IPS-18a (cell line): ENCODE data around the gene GRAP.
"Not testable (repeated sequence)": the region's sequence is repeated elsewhere in the genome, so short reads cannot be mapped to it uniquely, and the experiment has no call there.

Experiments used
- H3K27ac ChIP-seq: one replicate; pipeline ENCODE4 v1.5.1; 2013; ENCODE audit warnings: low read length
- H3K27me3 ChIP-seq: one replicate; pipeline ENCODE4 v1.6.1; 2013; ENCODE audit warnings: mild to moderate bottlenecking, low read length; ENCODE audit not compliant: control insufficient read depth, insufficient read depth
- H3K36me3 ChIP-seq: one replicate; pipeline ENCODE4 v1.6.1; 2013; ENCODE audit warnings: low read depth, low read length; ENCODE audit not compliant: control insufficient read depth
- H3K4me1 ChIP-seq: one replicate; pipeline ENCODE4 v1.6.1; 2013; ENCODE audit warnings: low read depth, low read length; ENCODE audit not compliant: control insufficient read depth
- H3K4me3 ChIP-seq: one replicate; pipeline ENCODE4 v1.5.1; 2013; ENCODE audit warnings: low read length
- H3K9ac ChIP-seq: one replicate; pipeline ENCODE4 v1.6.1; 2013; ENCODE audit warnings: mild to moderate bottlenecking, low read length, moderate library complexity
- H3K9me3 ChIP-seq: one replicate; pipeline ENCODE4 v1.6.1; 2013; ENCODE audit warnings: low read depth, low read length; ENCODE audit not compliant: control insufficient read depth

GRAP gene

DNA sequence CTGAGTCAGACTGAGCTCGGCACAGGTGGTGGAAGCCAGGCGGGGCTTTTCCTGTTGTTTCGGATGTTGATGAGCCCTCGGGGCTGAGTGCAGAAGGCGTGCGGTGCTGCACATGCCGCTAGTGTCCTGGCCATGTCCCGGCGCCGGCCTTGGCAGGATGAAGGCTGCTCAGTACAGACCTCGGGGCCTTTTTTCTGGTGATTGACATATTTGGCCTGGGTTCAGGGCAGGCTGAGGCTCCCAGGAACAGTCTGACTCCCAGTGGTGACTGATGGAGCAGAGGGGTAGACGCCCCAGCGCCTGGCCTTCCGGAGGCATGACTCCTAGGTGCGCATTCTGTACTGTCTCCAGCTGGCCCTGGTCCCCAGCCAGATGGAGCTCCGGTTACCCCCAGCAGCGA, 8.8 kb downstream of the GRAP start:
- not testable (repeated sequence) for H3K27ac ChIP-seq, H3K36me3 ChIP-seq, H3K4me1 ChIP-seq, H3K4me3 ChIP-seq, H3K9me3 ChIP-seq, H3K27me3 ChIP-seq, H3K9ac ChIP-seq

DNA sequence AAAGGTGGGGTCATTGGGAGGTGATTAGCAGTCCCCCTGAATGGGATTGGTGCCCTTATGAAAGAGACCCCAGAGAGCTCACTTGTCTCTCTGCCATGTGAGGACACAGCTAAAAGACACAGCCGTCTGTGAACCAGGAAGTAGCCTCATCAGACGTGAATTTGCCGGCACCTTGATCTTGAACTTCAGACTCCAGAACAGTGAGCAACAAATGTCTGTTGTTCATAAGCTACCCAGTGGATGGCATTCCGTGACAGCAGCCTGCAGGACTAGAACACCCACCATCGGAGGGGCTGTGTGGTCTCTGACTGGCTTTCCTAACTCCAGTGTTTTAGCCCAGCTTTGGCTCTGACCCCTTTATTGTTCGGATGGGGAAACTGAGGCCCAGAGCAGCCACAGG, 9.2 kb downstream of the GRAP start:
- H3K9ac ChIP-seq, H3K27me3 ChIP-seq, H3K4me1 ChIP-seq, H3K4me3 ChIP-seq, H3K9me3 ChIP-seq, H3K36me3 ChIP-seq, H3K27ac ChIP-seq: not testable (repeated sequence)

DNA sequence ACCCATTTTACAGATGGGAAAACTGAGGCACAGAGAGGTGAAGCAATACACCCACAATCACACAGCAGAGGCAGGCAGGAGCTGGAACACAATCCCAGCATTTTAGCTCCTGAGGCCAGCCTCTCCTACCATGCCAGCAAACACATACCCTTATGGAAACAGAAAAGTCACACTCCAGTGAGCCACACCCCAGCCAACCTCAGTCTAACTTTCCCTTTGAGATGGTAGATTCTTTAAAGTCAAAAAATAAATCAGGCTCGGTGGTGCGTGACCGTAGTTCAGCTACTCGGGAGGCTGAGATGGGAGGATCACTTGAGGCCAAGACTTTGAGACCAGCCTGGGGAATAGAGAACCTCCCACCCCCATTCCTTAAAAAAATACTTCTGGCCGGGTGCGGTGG, 10.6 kb downstream of the GRAP start:
- H3K4me1 ChIP-seq, H3K4me3 ChIP-seq, H3K9me3 ChIP-seq, H3K36me3 ChIP-seq, H3K27me3 ChIP-seq, H3K27ac ChIP-seq, H3K9ac ChIP-seq: not testable (repeated sequence)

DNA sequence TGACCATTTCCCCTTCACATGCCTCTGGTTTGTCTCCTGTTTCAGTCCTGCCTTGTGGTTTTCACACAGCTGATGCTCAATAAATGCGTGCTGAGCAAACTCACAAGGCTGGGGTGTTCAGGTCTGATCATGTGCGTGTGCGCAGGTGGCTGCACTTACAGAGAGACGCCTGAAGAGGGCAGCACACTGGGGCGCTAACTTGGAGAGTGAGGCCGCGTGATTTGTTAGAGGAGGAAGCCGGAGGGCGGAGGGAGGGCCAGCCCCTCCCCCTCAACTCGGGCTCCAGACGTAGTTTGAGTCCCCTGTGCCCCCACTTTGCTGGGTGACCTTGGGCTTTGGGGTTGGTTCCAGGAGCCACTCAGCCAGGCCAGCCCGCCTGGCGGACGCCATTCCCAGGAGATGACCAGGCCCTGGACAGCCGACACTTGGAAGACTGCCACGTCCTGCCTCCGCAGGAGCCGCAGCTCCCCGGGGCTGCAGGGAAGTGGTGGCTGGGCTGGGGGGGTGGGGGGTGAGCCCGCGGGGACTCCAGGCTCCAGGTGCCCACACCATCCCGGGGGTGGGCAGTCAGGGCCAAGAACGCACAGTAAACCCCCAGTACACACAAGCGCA, 14.3 kb downstream of the GRAP start:
- H3K27ac ChIP-seq, H3K36me3 ChIP-seq, H3K9me3 ChIP-seq, H3K9ac ChIP-seq, H3K4me3 ChIP-seq, H3K4me1 ChIP-seq, H3K27me3 ChIP-seq: not testable (repeated sequence)

DNA sequence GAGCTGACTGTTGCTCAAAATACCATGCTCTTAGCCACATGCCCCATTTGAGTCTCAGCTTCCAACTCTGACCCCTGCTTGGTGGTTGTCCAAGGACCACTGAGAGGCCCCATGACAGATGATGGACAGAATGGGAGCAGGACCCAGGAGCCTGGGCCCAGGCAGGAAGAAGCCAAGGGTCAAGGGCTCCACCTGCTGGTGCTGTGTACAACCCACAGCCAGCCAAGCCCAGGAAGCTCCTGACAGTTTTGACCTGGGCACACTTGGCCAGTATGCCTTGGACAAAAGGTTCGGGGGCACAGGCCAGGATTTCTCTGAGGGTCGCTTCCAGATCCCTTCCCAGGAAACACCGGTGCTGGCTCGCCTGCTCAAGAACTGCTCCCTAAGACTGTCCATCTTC, 15.0 kb downstream of the GRAP start:
- H3K4me1 ChIP-seq, H3K27me3 ChIP-seq, H3K36me3 ChIP-seq, H3K9ac ChIP-seq, H3K27ac ChIP-seq, H3K9me3 ChIP-seq, H3K4me3 ChIP-seq: not testable (repeated sequence)

DNA sequence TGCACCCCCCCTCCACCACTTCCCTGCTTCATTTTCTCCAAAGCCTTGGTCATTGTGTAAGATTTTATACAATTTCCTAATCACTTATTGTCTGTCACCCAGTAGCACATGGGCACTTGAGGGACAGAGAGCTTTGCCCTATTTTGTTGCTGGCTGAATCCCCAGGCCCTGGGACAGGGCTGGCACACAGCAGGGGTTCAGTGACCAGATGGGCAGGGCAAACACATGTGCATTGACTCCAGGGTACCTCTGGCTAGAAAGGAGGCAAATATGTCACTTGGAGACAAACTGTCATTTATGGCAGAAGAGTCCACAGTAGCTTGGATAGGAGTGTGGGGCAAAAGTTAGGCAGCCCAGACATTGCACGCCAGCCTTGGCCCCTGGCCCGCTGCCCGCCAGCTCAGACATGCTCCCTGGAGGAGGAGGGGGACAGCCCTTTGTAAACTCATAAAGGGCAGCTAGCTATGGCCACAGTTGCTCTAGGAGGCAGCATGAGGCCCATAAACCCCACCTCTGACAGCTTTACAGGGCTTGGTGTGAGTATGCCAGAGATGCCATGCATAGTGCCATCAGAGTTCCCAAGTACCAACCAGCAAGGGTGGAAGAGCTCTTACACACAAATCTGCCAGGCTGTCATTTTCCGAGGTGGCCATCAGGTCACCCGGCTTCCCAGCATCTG, 15.8 kb downstream of the GRAP start:
- not testable (repeated sequence) for H3K36me3 ChIP-seq, H3K27me3 ChIP-seq, H3K9me3 ChIP-seq, H3K9ac ChIP-seq, H3K4me3 ChIP-seq, H3K27ac ChIP-seq, H3K4me1 ChIP-seq

DNA sequence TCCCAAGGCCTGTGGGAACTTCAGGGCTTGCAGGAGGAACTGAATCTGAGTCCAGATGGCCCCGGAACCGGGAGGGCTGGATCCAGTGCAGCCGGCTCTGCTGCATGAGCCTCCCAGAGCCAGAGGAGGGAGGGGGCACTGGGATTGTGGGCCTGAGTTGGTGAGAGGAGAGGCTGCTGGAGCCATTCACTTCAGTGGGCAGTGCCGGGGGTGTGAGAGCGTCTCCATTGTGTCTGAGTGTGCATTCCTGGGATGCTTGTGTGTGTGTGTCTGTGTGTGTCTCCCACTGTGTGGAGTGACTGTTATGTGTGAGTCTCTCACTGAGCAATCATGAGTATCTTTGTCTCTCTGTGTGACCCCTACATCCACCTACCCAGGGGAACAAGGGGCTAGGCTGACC, 17.0 kb downstream of the GRAP start:
- H3K4me3 ChIP-seq, H3K27ac ChIP-seq, H3K27me3 ChIP-seq, H3K9ac ChIP-seq, H3K4me1 ChIP-seq, H3K36me3 ChIP-seq, H3K9me3 ChIP-seq: not testable (repeated sequence)

DNA sequence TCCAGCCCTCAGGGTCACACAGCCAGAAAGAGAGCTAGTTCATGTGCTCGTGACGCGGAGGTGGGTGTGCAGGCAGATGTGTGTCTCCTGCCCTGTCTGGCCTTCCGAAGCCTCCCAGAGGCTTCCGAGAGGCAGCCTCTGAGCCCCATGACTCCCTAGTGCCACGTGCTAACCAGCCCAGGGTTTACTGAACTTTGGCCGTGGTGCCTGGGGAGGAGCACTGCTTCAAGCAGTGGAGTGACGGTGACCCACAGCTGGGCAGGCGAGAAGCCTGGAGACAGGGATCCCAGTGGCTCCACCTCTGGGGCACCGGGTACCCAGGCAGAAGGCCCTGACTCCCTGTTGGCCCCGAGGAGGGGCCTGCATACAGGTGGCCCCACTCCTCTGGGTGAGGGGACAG, 18.1 kb downstream of the GRAP start:
- H3K9me3 ChIP-seq, H3K36me3 ChIP-seq, H3K4me3 ChIP-seq, H3K9ac ChIP-seq, H3K27me3 ChIP-seq, H3K27ac ChIP-seq, H3K4me1 ChIP-seq: not testable (repeated sequence)

DNA sequence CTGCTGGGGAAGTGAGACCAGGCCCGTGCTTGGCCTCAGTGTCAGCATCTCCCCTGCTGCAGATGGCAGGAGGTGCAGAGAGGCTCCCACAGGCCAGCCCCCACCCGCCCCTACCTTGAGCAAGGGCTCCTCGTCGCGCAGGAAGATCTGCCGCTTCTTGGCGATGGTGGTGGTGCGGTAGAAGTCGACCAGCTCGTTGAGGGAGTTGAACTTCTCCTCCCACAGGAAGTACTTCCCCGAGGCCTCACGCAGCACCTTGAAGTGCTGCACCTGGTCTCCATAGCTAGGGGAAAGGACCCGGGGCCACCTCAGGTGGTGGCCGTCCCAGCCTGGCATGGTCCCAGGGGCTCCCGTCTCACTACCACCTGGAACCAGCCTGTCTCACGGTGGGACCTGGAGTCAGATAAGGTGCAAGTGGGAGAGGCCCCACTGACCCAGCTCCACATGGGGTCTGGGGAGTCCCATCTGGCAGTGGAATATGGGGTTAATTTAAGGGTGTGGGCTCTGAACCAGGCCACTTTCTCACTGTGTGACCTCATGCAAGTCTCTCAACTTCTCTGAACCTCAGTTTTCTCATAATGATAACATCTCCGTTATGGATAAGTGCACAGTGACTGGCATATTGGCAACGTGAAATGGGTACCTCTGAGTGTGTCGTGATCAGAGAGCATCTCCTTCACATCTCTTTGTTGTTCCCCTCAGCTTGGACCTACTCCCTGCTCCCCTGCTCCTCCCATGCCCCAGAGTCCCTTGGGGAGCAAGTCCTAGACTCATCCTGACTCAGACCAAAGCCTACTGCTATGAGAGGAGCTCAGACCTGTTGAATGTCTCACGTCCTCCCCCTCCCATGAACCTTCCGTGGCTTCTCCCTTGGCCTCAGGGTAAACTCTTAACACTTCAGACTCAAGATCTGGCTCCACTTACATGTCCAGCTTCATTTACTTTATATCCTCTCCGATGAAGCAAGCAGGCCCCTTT, 22.4 kb downstream of the GRAP start:
- Histone ChIP-seq H3K9me3 (no peaks in the 10 kb centered on the region), H3K27ac (no peak overlapping the region), H3K4me1 (no peaks in the 10 kb centered on the region), H3K9ac (no peak overlapping the region), H3K36me3 (no peaks in the 10 kb centered on the region), H3K27me3 (no peaks in the 10 kb centered on the region), H3K4me3 (no peak overlapping the region)

DNA sequence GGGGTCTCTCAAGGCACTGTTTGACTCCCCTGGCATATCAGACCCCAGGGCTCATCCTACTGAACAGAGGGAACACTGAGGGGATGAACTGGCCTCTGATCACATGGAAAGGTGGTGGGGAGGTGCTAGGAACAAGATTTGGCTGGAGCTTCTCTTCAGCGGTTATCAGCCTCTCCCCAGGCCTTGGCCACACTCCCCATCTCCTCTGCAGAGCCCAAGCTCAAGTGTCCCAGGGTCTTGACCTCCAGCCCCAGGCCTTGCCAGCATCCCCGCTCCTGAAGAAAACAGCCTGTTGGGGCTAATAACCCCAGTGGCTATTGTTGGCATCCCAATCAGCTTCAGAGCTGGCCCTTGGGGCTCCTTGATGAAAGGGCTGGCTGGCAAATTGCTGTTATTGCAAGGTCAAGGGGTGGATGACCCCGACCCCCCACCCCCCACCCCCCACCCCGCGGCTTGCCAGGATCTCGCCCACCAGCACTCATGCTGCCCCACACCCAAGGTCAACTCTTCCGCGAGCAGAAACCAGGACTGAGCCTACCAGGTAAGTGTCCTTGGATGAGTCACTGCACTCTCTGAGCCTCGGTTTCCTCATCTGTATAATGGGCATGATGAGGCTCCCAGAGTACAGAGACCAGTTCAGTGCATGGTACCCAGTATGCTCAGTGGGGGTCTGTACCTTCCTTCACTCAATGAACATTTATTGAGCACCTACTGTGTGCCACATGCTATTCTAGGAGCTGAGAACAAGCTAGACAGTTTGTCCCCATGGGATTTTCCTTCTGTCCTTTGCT, 23.4 kb downstream of the GRAP start:
- no peak overlapping the region for H3K4me3 ChIP-seq
- H3K4me1 ChIP-seq = no peaks in the 10 kb centered on the region
- no peaks in the 10 kb centered on the region for H3K36me3 ChIP-seq
- H3K27me3 ChIP-seq = no peaks in the 10 kb centered on the region
- H3K27ac ChIP-seq = no peak overlapping the region
- no peak overlapping the region for H3K9ac ChIP-seq
- no peaks in the 10 kb centered on the region for H3K9me3 ChIP-seq

DNA sequence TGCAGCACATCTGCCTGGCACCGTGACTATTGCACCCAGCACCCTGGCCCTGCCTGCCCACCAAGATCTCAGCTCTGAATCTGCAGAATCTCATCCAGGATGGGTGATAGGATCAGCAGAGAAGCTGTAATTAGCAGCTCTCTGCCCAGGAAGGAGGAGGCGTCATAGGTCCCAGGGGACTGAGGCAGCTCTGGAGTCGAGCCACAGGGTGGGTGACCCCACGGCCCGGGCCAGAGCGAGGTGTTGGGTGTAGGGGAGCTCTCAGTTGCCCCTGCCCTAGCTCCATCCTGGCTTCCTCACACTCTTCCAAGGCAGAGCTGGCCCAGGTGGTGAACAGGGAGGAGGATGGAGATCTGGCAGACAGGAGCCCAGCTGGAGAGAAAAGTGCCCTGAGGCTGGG, 24.0 kb downstream of the GRAP start:
- Histone ChIP-seq H3K36me3 (no peaks in the 10 kb centered on the region), H3K9ac (no peak overlapping the region), H3K9me3 (no peaks in the 10 kb centered on the region), H3K4me3 (no peak overlapping the region), H3K4me1 (no peaks in the 10 kb centered on the region), H3K27me3 (no peaks in the 10 kb centered on the region), H3K27ac (no peak overlapping the region)
